NCI-H526 (cell line): Measurements from ENCODE around the gene MTG1.

Experiments used
- DNase-seq, 2 experiments: peaks; one replicate each; lab custom pipeline; 2025; lab: John Stamatoyannopoulos, UW

The MTG1 gene

DNA sequence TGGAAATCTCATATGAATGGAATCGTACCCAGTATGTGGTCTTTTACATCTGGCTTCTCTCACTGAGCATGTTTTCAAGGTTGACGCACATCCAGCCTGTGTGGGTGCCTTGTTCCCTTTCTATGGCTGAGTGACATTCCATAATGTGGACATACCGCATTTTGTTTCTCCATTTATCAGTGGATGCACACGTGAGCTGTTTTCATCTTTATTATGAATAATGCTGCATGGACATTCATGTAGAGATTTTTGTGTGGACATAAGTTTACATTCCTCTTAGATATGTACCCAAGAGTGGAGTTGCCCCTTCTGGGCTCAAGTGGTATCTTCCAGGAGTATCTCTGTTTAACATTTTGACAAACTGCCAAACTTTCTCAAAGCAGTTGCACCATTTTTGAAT is 58.5 kb downstream of the MTG1 start:
- no peak for DNase-seq

DNA sequence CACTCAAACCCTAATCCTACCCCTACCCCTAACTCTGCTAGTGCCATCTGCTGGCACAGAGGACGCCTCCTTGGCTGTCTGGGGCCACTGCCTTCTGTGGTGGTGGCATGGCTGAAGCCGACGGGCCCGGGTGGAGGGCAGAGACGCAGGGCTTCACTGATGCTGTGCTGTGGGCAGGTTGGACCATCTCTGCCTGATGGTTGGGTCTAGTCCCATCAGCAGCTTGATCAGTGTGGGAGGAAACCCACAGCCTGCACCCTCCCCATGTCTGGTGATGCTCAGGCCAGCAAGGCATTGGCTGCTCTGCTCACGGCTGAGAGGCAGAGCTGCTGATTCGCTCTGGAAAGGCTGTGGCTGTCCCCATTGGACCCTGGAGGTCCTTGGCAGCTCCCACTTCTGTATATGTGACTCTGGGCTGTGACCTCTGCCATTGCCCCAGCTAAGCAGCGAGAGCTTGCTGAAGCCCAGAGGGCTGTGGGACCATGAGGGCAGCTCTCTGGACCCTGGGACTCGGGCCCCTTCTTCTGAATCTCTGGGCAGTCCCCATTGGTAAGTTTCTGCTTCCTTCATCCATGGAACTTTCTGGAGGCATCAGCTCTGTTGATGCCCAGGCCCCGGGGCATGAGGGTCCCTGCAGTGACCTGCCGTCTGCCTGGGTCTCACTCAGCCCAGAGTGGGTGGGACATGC is 59.7 kb downstream of the MTG1 start, which contains the start of gene SCART1:
Gene SCART1 (plus strand): TSS at position 430 of the 688 bp plus-strand sequence. CDS start 53 bp downstream, at position 483.
- DNase-seq: no peak

DNA sequence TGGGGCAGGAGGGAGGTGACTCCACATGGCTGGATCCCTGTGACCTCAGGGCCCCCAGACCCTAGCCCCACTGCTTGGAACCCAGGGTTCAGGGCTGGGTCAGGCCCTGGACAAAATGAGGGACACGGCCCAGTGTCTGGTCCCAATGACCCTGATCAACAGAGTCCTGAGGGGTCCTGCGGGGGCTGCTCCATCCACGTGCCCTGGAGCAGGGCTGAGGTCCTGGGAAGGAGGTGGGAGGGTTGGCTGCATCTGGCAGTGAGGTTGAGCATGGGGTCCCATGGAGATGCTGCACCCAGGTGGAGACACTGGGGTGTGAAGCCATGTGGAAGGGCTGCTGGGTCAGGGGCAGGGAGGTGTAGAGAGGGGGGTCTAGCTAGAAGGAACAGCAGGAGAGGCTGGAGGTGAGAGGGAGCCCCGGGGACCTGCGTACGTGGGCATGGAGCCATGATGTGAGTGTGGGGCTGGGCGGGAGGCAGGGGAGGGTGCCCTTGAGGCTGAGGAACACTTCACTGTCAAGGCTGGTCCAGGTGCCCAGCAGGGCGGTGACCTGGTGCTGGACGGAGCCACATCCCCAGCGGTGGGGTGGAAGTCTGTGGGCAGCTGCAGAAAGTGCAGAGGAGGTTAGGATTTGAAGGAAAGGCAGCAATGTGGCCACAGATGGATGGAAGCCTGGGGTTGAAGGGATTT is 60.4 kb downstream of the MTG1 start:
- no peak for DNase-seq

DNA sequence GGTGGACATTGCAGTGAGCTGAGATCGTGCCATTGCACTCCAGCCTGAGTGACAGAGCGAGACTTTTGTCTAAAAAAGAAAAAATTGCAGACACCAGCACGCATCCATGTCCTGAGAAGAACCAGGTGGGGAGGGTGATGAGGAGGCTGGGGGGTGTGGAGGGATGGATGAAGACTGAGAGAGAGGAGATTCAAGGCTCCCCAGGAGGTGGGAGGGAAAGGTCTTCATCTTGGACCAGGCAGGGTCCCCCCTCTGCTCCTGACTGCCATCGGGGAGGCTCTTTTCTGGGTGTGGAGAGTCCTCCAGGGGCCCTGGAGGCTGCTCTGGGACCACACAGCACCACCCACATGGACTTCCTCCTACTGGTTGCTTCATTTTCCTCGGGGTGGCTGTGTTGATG is 61.2 kb downstream of the MTG1 start:
- no peak for DNase-seq

DNA sequence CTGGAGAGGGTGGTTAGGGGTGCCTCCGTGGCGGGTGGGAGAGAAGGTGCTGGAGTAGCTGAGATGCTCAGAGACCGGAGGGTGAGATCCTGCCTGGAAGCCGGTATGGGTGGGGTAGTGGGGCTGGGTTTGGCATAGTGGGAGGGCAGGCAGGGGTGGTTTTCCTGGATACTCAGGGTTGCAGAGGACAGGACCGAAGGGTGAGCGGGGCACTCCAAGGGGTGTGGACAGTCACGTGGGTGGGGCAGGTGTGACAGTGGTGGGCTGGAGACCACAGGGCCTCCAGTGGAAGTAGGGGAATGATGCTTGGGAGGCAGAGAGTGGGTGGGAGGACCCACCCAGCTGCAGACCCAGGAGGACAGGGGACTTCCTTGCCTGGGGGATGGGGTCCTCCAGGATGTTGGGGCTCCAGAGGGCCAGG is 61.7 kb downstream of the MTG1 start:
- no peak for DNase-seq

DNA sequence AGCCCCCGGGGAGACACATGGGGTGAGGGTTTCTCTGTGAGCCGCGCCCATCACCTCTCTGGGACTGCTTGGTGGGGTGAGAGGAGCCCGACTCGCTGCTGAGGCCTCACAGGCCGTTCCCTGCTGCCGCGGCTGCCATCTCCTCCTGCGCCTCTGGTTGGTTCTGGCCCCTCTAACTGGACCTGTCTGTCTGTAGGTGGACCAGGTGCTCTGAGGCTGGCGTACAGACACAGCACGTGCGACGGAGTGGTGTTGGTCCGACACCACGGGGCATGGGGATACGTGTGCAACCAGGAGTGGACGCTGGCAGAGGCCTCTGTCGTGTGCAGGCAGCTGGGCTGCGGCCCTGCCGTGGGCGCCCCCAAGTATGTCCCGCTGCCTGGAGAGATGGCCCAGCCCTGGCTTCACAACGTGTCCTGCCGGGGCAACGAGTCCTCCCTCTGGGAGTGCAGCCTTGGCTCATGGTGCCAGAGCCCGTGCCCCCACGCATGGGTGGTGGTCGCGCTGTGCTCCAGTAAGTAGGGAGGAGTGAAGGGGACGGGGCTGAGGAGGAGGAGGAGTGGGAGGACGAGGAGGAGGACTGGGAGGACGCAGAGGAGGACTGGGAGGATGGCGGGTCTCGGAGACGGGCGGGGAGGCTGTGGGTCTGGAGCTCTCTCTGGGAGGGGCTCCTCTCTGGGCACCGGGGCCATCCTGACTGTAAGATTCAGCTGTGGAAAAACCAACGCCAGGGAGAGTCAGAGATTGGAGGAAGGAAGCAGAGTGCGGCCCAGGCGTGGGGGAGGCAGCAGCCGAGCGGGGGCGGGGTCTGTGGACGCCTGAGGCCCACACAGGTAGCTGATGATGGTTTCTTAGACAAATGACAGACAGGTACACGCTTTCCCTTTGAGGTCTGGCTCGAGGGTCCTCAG is 62.3 kb downstream of the MTG1 start:
- no peak for DNase-seq

DNA sequence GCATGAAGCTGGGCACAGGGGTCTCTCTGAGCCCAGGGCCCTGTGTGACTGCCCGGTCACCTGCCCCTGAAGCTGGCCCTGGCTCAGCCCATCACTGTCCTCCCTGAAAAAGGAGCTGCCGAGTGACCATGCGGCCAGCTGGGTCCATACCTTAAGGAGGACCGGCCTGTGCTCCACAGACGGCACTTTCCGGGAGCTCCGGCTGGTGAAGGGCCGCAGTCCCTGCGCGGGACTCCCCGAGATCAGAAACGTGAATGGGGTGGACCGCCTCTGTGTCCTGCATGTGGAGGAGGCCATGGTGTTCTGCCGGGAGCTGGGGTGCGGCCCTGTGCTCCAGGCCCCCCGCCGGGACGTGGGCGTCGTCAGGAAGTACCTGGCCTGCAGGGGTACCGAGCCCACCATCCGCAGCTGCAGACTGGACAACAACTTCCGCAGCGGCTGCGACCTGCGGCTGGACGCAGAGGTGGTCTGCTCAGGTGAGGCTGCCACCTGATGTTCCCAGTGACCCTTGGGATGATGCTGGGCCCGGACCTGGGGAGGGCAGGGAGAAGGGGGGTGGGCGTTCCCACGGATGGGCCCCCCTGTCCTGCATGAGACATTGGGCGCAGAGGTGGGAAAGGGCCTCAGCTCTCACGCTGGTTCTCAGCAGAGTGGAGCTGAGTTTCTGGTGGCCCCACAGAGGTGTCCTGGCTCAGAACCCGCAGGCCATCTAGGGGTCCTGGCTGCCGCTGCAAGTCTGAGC is 63.3 kb downstream of the MTG1 start:
- DNase-seq: no peak

DNA sequence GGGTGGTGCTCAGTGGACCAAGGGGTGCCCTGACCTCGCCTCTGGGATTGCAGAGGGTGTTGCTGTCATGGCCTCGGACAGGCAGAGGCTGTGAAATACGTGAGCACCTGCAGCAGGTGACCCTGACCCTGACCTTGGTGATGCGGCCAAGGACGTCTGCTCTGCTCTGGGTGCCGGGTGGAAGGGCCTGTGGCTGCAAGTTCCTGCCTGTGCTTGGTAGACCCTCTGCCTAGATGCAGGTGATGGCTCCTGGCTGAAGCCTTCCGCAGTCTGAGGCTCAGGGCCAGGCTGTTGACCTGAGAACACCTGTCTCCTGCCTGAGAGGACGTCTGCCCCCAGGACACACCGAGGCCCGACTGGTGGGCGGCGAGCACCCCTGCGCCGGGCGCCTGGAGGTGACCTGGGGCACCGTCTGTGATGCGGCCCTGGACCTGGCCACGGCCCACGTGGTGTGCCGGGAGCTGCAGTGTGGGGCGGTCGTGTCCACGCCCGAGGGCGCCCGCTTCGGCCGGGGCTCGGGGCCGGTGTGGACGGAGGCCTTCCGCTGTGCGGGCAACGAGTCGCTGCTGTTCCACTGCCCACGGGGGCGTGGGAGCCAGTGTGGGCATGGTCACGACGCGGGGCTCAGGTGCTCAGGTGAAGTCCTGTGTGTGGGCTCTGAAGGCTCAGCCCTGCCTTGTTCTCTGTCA is 64.2 kb downstream of the MTG1 start:
- DNase-seq: no peak

DNA sequence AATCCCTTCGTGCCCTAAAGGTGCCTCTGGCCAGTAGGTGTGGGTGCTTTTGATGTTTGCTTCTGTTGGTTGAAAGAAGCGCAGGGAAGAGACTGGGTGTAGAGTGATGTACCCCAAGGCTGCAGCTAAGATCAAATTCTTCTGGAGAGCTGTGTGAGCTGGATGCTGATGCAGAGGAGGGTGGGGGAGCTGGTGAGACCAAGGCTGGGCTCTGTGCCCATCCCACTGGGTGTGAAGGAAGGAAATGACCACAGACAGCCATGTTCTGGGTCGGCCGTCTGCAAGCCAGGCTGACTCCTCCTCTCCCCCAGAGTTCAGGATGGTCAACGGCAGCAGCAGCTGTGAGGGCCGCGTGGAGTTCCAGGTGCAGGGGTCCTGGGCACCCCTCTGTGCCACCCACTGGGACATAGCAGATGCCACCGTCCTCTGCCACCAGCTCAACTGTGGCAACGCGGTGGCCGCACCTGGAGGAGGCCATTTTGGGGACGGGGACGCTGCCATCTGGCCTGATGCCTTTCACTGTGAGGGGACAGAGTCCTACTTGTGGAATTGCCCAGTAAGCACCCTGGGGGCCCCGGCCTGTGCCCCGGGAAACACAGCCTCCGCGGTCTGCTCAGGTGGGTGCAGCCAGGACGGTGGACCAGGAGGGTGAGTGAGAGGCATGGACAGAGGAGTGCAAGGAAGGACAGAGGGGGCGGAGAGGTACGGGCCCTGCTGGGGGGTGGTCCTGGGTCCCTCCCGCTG is 64.9 kb downstream of the MTG1 start:
- DNase-seq: no peak

DNA sequence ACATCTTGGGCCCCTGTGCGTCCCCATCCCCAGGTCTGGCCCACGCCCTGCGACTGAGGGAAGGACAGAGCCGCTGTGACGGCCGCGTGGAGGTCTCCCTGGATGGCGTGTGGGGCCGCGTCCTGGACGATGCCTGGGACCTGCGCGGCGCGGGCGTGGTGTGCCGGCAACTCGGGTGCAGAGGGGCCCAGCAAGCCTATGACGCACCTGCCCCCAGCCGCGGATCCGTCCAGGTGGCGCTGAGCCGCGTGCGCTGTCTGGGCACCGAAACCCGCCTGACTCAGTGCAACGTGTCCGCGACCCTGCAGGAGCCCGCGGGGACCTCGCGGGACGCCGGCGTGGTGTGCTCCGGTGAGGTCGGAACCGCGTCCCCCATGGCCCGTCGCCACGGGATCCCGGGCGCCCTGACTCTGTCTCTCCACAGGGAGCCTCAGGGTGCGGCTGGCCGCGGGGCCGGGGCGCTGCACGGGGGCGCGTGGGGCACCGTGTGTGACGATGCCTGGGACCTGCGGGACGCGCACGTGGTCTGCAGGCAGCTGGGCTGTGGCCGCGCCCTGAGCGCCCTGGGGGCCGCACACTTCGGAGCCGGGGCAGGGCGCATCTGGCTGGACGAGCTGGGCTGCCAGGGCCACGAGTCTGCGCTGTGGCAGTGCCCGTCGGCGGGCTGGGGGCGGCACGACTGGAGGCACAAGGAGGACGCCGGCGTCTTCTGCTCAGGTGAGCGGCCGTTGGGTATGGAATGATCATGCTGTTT is 65.7 kb downstream of the MTG1 start:
- DNase-seq: no peak

DNA sequence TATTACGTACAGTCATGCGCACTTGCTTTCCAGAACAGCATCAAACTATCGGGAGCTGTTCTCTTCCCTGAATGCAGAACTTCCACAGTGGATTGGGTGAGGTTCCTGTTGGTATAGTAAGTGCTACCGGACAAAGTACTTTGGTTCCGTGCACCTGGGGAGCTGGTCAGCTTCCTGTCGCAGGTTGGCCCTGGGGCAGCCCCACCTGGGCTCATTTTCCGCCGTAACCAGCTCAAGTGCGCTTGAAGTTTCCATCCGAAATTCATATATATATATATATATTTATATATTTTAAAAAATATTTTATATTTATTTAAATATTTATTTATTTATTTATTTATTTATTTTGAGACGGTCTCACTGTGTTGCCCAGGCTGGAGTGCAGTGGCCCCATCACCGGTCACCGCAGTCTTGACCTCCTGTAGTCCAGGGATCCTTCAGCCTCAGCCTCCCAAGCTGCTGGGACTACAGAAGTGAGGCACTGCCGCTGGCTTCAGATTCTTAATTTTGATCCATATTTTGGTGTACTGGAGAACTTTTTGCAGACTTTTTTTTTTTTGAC is 66.3 kb downstream of the MTG1 start:
- DNase-seq: no peak

DNA sequence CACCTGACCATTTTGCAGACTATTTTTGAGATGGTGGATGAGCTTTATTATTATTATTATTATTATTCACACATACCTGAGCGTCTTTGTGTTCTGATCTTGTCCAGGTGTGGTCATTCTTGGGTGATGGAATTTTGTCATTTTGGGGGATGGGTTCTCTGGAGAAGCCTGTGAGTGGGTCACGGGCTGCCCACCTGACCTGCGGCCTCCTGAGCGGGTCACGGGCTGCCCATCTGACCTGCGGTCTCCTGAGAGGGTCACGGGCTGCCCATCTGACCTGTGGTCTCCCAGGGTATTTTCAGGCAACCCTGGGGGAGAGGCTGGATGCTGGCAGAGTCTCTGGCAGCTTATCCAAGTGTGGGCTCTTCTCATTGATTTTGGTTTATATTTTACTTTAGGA is 67.1 kb downstream of the MTG1 start:
- DNase-seq: no peak

DNA sequence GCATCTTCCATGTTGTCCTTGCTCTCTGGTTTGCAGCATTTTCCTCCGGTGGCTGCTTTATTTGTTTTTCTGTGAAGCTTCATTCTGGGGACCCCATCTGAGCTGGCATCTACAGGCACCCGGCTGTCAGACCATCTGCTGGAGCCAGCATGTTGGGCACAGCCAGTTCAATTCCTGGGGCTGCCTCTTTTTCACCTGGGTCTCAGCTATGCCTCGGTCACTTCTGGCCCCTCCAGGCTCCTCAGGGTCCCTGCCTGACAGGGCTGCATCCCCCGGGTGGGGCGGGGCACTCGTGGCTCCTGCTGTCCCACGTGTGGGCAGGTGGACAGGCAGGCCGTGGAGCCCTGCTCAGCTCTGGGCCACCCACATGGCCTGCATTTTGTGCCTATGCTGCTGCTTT is 67.9 kb downstream of the MTG1 start:
- no peak for DNase-seq

DNA sequence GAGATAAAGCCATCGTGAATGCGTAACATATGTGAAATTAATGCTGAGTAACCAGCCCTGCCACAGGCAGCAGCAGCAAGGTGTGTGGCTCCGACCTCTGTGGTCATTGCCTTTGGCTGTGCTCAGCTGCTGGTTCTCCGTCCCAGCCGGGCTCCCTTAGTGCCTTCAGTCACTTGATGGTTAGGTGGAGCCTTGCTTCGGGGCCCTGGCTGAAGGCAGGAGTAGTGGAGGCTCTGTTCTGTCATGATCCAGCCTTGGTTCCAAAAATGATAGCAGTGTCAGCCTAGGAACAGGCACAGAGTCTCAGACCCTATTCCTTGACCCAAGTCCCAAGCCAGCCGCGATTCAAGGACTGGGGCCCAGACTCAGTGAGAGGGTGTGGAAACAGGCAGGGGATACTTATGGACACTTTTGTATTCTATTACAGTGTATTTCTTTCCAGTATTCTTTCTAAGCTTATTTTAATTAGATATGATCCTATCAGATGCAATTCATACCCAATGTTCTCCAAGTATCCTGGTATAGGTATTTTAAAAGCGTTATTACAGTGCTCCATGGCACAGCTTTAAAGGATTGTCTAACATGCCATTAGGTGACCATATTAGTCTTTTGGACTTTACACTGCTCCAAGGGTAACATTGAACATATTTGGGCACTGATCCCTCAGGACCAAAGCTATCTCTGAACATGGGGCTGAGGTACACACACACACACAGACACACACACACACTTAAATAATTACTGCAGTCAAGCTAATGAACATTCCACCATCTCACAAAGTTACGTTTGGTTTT is 68.8 kb downstream of the MTG1 start:
- DNase-seq: no peak

DNA sequence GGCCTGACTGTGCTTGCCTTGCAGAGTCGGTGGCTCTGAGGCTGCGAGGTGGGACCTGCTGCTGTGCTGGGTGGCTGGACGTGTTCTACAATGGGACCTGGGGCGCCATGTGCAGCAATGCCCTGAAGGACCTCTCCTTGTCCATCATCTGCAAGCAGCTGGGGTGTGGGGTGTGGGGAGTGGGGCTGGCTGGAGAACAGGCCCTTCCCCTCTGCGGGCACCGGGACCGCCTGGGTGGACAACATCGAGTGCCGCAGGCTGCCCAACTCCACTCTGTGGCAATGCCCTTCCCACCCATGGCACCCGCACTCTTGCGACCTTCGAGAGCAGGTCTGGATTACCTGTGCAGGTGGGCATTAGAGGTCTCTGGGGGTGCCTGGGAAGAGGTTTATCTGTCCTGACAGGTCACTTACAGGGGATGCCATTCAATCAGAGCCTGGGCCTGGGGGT is 70.7 kb downstream of the MTG1 start:
- DNase-seq: no peak

DNA sequence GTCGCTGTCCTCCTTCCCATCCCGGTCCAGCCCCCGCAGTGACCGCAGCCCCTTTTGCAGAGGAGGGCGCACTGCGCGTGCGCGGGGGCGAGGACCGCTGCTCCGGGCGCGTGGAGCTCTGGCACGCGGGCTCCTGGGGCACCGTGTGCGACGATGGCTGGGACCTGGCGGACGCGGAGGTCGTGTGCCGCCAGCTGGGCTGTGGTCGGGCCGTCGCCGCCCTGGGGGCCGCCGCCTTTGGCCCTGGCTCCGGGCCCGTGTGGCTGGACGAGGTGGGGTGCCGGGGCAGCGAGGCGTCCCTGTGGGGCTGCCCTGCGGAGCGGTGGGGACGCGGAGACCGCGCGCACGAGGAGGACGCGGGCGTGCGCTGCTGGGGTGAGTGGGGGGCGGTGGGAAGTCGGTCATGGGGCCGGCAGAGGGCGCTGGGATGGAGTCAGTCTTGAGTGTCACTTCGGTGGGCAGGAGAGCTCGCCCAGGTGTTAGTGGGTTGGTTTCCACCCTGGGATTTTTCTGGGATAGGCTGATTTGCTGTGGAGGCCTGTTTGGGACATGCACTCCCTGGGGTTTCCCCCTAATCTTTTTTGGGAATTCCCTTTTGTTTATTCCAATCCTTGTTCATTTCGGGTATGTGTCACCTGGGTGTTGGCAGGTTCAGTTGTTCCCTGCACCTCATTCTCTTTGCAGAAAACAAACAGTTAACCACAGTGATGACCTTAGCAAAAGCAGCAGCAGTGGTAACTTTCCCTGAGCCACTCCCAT is 71.4 kb downstream of the MTG1 start:
- DNase-seq: no peak

DNA sequence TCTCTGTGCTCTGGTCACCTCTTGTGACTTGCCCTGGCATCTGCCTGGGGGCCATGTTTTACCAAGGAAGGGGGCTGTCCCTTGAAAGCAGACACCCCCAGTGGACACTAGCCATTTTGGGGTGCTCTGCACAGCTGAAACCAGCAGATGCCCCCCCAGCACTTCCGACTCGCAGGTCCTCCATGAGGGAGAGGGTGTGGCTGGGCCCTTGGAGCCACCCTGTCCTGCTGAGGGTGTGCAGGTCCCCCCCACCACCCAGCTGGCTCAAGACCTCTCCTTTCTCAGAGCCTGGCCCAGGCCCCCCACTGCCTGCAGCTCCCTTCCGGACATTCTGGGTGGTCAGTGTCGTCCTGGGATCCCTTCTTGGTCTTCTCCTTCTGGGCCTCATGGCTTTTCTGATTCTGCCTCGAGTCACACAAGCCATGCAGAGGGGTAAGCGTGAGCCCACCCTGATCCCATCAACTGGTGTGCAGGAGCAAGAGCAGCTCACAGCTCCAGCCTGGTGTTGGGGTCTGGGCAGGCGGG is 72.1 kb downstream of the MTG1 start:
- no peak for DNase-seq
